GM21825 (cell line): ENCODE results near the gene NCAPD2.
"Not testable (repeated sequence)": the region's sequence is repeated elsewhere in the genome, so short reads cannot be mapped to it uniquely, and the experiment has no call there.

Experiments used
- ATAC-seq: cut with Tn5 transposase; IDR thresholded peaks from one replicate; pipeline ENCODE4 v1.9.1; 2021; ENCODE audit warnings: mild to moderate bottlenecking, moderate library complexity; ENCODE audit not compliant: unreplicated experiment

Gene NCAPD2

DNA sequence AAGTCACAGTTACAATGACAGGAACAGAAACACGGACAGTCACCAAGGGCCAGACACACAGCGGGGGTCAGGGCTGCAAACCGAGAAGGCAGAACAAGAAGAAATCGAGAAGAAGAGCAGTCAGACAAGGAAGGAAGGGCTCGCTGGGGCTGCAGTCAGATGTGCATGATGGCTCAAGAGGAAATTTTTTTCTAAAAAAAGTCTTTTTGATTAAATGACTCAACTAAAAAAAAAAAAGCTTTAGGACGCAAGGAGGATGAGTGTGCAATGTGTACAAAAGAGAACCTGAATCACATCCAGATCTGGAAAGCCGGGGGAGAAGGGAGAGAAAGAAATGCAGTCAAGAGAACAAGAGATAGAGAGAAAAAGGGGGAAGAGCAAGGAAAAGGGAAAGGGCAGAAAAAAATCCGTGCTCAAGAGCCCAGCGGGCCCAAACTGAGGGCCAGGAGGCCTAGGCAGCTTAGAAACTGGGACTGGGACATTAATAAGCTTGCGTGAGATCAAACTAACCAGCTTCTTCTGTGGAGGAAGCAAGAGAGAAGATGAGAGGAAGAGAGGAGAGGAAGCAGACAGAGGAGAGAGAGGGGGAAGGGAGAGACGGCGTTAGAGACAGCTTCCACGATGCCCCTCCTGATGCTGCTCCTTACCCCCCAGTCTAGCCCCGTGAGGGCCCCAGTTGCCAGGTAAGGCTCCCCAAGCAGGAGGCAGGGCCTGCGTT is 55.2 kb downstream of the NCAPD2 start:
- ATAC-seq, result no peak

DNA sequence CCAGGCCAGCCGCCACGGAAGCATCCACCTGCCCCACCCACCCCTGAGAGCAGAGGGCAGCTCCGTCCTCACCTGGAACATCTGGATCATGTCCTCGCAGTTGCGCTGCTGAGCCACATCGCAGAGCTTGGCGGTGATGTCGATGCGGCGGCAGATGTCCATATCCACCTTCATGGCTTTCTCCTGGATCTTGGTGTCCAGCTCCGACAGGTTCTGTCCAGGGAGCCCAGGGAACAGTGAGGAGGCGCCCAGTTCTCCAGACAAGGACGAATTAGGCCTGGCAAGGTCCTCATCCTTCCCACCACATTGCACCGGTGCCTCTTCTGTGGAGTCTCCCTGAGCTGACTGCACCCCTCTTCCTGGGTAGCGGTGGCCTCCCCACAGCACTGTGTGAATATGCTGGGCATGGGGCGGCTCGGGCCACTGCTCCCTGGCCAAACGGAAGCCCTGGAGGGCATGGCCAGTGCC is 55.8 kb downstream of the NCAPD2 start:
- no peak for ATAC-seq

DNA sequence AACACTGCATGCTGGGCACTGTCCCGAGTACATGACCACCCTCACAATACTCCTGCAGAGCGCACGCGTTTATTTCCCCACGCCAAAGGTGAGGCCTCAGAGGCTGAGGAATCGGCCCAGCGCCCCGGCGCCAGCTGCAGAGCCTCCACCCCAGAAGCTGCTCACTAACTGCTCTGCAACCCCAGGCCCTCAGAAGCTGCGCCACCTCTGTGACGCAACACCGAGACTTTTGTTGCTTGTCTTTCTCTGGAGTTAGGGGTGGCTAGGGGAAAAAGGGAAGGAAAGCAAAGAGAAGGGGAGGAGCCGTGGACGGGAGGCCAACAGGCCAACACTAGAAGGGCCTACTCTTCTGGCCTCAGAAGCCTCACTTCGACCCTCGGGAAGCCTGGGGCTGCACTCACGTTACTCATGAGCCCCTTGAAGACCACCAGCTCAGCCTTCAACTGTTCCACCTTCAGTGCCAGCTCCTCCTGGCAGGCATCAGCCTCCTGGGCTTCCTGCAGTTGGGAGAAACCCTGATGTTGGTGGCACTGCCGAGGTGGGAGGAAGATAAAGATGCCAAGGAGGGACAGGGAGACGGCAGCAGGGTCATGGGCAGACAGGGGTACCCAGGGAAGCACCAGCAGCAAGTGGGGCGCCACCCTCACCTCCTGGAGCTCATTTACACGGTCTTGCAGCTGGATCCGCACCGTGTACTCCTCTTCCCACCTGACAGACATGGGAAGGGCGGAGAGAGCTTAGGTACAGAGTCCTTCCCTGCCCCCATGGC is 56.6 kb downstream of the NCAPD2 start:
- no peak for ATAC-seq

DNA sequence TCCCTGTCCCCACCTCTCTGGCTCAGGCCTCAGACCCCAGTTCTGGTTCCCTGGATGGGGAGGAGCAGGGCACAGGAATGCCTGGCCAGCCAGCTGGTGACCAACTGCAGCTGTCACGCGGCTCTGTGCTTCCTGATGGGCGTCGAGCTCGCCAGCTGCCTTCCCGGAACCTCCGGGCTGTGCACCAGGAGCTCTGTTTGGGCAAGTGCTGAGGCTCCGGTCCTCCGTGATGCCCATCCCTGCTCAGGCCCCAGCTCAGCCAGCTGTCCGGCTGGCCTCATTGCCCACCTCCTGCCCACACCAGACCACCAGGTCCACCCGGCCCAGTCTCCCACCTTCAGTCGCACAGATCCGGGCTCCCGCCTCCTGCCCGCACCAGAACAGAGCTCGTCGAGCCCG is 57.2 kb downstream of the NCAPD2 start:
- ATAC-seq, result no peak

DNA sequence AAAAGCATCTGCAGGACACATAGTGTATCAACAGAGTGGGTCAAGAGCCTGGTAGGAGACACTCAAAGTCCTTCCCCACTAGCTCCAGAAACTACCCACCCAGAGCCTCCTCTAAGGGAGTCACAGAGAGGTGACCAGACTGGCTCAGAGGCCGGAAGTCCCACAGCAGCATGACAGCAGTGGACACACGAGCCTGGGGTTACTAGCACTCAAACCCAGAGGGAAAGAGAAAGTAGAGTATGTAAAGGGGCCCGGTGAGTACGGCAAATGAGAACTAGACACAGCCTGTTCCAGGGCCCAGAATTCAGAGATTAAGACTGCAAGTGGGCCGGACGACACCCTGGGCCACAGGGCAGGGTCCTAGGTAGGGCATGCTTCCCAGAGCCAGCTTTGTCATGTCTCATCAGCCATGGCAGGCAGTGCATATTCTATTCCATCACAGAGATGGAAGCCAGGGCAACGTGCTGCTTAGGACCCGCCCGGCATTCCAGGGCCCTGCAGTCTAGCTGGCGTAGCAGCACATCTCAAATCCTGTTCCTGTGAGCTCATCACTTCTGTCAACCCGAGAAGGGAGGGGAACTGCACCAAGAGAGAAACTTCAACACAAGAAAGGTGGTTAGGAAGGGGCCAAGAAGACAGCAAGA is 57.7 kb downstream of the NCAPD2 start:
- no peak for ATAC-seq

DNA sequence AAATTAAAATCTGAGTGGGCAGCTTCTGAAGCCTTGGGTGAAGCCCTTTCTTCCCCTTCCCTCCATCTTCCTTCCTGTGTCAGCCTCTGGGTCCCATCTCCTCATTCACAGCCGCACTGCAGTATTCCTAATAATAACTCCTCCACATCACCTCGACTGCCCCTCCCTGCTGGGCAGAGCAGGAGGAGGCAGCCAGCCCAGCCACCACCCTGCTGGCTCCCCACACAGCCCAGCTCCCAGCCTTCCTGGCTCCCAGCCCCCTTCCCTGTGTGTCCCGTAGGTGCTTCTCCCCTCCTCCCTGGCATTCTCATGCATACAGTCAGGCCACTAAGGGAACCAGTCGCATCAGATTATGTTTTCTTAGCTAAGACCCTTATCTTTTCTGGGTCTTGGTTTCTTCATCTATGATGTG is 58.2 kb downstream of the NCAPD2 start:
- no peak for ATAC-seq

DNA sequence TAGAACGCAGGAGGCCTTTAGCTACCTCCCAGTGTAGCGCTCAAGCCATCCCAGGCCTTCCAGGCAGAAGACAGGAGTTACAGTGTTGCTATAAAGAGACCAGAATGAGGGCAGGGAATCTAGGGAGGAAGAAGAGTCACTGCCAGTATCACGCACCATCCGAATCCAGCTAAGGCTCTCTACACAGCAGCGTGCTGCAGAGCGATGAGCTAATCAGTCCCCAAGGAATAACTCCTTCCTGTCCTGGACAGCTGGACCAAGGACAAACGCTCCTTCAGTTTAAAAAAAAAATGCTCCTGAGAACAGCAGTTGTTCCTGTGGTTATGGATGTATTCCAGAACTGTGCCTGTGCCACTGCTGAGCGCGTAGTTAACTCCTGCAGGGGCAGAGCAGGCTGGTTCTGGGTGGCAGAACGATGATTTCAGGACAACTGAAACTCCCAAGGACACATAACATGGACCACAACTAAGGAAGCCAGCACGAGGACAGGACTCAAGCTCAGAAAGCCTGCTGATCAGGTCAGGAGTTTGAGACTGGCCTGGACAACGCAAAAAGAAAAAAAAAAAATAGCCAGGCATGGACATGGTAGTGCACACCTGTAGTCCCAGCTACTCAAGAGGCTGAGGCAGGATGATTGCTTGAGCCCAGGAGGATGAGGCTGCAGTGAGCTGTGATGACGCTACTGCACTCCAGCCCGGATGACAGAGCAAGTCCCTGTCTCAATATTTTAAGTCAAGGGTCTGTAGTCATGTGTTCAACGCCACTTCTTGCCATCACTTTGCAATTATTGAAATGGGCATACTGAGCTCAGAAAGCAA is 59.4 kb downstream of the NCAPD2 start:
- ATAC-seq, result no peak

DNA sequence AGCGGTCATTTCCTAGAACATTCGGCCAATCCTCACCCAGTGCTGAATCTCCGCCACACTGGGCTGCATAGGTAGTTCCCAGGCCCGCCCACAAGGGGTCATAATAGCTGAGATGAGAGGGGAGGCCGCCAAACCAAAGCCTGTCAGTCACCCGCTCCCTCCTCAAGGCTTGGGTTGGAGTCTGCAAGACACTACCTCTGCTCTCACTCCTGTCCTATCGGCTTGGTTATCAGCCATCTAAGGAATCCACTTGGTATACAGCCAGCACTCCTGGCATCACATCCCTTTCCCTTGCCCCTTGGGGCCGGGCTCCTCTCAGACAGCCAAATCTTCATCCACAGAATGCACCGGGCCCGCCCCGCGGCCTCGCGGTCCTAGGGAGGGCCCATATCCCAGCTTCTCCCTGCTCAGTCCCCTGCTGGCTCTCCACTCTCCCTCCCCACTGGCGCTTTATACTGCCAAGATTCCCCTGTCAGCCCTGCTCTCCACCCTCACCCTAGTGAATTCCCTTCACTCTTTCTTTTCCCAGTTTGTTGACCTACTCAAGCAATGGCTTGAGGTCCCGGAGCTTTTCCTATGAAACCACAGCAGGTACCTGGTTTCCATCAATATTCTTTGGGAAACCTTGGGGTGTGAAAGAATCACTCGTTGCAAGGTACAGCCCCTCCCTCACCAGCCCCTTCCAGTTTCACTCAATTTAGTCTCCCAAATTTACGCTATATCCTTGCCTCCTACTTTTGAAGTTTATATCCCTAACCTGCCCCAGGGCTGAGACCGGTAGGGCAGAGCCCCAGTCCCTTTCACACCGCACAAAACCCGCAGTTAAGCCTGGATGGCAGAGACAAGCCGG is 60.5 kb downstream of the NCAPD2 start:
- ATAC-seq, result peak; percentile 49

DNA sequence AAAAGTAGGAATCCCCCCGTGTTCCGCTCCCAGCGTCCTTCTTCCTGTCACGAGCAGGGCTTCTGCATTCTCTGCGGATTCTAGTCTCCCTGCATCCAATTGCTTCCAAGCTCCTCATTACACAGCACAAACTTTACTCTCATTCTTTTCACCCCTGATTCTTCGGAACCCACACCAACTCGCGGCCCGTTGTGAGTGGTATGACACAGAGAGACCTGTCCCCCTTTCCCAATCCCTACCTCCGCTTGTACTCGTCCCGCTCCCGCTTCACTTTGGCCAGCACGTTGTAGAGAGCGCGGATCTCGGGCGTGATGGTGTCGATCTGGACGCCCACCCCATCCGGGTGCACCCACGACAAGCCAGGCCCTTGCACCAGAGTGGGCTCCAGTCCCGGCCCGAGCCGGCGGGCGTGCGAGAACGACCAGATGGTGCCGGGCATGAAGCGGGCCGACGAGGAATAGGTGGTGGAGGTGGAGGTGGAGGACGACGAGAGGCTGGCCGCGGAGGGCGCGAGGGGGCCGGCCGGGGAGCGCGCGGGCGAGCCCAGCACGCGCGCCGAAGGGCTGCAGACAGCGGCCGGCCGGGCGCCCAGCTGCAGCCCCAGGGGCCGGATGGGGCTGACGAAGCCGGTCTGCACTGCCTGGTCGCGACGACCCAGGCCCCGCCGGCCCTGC is 61.3 kb downstream of the NCAPD2 start:
- peak; percentile 10 for ATAC-seq

DNA sequence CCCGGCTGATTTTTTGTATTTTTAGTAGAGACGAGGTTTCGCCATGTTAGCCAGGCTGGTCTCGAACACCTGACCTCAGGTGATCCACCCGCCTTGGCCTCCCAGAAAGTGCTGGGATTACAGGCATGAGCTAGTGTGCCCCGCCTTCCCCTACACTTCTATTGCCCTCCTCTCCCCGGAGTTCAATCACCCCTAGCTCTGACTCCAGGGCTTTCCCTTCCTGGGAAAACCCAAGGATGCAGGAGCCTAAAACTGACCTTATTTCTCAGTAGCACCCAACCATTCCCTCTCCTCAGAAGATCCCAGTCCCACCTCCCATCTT is 62.6 kb downstream of the NCAPD2 start:
- not testable (repeated sequence) for ATAC-seq

DNA sequence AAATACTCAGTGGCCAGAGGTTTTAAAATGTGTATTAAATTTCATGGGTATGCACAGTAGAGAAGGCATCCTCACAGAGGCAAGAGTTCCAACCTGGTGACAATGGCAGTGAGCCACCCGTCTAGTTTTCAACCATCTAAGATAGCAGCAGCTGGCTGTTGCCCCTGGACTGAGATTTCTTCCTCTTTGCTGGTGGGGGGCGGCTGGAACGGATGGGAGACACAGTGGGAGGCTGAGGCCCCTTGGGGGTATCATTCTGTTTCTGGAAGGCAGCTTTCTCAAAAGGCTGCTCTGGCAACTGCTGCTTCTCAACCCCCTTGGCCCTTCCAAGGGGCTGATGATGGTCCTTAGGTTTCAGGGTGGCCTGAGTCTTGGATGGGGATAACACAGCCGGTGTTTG is 63.0 kb downstream of the NCAPD2 start:
- ATAC-seq, result no peak

DNA sequence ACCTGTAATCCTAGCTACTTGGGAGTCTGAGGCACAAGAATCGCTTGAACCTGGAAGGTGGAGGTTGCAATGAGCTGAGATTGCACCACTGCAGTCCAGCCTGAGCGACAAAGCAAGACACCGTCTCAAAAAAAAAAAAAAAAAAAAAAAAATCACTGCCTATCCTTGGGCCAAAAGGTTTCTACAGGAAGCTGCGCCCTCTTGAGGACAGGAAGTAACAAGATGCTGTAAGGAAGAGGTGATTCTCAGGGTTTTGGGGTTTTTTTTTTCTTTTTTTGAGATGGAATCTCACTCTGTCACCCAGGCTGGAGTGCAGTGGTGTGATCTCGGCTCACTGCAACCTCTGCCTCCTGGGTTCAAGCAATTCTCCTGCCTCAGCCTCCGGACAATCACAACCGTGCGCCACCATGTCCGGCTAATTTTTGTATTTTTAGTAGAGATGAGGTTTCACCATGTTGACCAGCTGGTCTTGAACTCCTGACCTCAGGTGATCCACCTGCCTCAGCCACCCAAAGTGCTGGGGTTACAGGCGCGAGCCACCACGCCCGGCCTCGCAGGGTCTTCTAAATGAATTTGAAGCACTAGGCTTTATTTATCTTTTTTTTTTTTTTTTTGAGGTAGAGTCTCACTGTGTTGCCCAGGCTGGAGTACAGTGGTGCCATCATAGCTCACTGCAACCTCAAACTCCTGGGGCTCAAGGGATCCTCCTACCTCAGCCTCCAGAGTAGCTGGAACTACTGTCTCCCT is 64.3 kb downstream of the NCAPD2 start:
- not testable (repeated sequence) for ATAC-seq

DNA sequence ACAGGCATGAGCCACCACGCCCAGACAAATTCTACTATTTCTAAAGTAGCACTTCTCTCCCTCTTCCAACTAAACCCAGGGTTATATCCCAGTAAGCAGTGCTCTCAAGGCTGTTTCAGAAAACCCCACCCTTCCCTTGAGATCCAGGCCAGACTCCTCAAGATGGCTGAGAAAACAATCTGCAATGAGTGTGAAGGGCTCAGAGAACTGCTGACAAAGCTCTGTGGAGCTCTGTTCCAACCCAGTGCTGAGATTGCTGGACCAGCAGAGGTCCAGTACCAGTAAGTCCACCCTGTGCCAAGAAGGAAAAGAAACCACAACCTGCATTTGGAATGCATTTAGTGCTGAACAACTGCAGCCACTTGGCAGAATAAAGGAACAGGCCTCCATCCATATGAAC is 65.6 kb downstream of the NCAPD2 start:
- no peak for ATAC-seq

DNA sequence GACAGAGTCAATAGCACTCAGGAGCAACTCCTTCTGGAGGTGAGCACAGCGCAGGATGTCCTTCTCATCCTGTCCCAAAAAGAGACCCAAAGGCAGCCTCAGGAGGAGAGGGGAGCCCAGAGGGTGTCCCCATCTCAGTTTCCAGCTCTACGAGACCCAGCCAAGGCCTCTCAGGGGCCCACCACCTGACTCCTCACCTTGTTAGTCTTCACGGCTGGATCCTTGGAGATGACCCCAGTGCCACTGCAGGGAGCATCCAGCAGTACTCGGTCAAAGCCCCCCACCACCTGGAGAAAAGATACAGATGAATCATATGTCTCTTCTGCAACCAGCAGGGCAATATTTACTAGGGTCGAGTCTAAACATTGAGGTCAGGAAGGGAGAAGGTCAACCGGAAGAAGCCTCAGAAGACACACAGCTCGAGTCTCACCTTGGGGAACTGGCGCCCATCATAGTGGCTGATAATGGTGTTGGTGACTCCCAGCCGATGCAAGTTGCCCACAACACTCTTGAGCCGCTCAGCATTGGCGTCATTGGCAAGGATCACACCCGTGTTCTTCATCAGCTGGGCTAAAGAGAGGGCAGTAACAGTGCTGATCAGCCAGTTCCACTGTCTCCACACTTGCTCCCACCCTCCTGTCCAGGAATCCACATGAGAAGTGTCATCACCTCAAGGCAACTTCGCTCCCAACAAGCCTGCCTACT is 66.8 kb downstream of the NCAPD2 start:
- ATAC-seq, result no peak

DNA sequence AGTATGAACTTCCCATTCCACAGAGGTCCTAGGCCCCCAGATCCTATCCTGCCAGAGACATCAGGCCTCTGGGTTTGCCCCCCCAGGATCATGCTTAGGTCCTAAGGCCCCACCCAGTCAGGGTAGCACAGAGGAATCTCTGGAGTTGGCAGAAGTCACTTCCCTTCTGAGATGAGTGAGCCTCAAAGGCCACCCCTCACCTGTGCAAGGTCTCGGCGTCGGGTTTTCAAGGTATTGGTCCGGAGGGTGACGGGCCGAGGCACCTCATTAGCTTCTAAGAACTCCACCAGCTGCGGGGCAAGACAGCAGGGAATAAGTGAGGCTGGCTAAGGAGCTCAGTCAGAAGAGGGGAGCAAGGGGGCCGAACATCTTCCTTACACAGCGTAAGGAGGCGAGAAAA is 69.0 kb downstream of the NCAPD2 start:
- no peak for ATAC-seq

DNA sequence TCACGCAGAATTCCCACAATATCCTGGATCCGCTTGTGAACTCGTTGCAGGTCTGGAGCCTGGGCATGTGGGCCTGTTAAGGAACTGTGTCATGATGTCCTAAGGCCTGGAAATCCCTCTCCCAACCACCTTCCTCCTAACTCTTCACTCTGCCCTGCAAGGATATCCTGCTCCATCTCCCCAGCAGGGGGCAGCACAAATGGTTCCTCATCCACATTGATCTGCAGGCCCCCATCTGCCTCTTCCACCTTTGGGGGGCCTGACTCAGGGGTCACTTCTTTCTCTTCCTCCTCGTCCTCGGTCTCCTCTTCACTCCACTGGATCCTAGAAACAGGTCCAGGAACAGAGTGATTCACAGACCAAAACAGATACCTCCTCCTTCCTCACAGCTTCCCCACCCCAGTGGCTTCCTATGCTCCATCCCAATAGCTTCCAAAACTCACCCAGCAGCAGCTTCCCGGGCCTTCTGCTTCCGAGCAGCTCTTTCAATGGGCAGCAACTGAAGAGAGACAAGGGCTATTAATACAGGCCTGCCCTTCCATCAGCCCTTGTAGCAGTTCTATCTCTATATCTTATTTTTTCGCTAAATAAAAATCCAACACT is 69.6 kb downstream of the NCAPD2 start:
- ATAC-seq, result no peak

DNA sequence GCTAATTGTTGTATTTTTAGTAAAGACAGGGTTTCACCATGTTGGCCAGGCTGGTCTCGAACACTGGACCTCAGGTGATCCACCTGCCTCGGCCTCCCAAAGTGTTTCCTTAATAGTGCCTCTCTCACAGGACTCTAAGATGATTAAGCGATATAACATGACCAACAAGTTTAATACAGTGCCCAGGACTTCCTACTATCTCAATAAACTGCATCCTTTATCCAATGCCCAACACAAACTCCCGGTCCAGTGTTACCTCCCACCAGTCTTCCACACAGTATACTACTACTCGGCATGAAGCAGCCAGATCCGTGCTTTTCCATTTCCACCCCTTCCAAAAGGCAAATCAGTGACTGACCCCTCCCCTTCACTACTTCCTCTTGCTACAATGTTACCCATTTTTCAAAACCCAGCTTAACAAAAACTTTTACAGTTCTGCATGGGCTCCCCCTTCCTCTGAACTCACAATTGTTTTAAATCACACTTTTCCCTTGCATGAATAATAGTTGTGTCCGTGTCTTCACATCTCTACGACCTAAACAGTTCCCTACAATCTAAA is 73.3 kb downstream of the NCAPD2 start:
- ATAC-seq, result no peak

DNA sequence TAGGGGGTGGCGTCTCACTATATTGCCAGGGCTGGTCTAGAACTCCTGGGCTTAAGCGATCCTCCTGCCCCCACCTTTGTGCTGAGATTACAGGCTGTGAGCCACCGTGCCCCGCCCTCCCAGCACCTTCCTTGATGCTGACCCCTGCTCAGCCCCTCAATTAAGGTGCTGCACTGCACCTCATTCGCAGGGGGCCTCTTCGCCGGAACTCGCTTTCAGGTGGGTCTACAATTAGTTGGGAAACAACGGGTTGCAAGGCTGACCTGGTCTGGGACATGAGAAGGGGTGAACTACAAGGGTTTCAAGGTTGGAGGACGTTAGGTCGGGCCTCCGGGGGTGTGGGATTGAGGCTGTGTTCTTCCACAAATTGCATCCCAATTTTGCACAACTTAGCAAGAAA is 75.4 kb downstream of the NCAPD2 start:
- no peak for ATAC-seq
